Neural cell (in vitro differentiated cells): Measurements from ENCODE around the gene PTH1R.

Source experiments
- CTCF ChIP-seq: fragments of 450-650 bp; IDR thresholded peaks from 2 replicates; pipeline ENCODE4 v1.5.1; 2014; ENCODE audit warnings: antibody characterized with exemption, mild to moderate bottlenecking, moderate library complexity; ENCODE audit not compliant: poor library complexity, severe bottlenecking
- POLR2AphosphoS5 ChIP-seq: IDR thresholded peaks from 2 replicates; pipeline ENCODE4 v1.6.1; 2012

DNA sequence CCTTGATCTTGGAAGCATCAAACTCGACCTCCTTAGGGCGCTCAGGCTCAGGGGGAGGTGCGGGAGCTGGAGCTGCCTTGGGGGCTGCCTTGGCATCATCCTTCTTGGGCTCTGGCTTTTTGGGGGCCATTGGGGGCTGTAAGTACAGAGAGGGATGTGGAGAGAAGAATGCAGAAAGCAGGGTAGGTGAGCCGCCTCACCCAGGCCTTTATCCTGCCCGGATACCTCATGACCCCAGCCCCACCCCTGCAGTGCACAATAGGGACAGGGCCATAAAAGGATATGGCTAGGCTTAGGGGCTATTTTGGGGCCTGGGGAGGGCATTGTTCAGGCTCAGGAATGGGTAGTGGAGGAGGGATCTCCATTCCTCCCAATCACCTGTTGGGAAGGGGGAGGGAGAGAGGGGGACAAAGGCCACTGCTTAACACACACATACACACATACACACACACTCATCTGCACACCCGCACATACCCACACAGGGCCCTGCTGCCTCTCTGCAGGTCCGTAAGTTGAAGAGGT, 14.2 kb upstream of the PTH1R start, which contains the start of gene MYL3:
- TF ChIP-seq CTCF (no peak), POLR2AphosphoS5 (no peak)
